GM18502 (cell line): ENCODE measurements around the gene RGS17.

Source experiments
- ATAC-seq: cut with Tn5 transposase; IDR thresholded peaks from one replicate; pipeline ENCODE4 v1.9.1; 2021; ENCODE audit warnings: mild to moderate bottlenecking; ENCODE audit not compliant: unreplicated experiment, poor library complexity

RGS17 gene

DNA sequence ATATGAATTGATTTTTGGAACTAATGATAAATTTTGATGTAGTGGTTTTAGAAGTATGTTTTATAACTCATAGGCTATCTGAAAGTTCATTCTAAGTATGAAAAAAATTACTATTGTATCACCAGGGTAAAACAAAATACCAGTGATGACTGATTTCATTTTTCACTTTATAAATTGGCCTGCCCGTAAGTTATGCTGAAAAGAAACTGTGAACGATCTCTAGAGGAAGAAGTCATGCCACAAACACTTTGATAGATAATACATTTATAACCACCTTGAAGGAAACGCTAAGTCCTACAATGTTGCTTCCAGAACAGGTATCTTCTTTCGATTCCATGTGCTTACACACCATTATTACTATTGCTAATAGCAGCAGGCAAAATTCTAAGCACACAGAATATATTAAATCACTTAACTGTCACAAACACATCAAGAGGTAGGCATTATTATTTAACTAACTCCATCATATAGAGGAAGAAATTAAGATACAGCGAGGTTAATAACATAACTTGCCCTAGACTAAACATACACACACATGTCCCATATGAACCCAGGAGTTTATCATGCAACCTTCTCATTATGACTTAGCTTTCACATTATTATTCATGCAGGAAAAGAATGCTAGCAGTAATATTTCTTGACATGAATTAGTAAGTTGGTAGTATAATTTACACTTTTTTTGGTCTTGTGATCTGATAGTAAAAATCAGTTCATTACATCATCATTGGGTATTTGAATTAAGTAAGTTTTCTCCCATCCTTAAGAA, 44.7 kb downstream of the RGS17 start:
- ATAC-seq, result no peak

DNA sequence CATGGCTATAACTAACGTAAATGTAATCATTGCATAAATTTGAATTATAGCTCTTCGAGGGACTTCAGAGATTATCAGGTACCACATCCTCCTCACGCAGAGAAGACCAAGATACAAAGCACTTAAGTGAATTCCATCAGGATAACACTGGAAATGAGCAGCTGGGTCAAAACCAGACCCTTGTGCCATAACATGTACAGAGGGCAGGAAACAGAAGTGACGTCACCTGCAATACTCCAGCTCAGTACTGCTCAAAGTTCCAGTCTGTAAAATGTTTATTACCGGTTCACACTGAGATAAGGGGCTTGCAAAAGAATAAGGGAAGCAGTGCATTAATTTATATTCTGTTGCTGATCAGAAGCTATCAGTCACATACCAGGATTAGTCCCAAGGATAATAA, 45.8 kb downstream of the RGS17 start:
- ATAC-seq, result no peak

DNA sequence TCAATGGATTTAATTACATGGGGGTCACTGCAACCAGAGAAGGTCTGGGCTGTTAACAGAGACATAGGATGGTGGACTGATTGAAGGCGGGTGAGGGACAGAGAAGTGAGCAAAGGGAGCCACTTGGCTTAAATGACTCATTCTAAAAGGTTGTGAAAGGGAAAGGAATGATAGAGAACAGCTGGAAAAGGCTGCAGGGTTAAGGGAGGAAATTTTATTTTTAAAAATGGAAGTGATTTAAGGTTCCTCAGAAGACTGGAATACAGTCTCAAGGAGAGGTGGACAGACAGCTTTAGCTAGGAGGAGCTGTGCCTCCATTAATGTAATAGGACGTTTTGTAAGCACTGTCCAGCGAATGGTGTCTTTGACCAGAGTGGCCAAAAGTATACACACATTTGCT, 46.7 kb downstream of the RGS17 start:
- ATAC-seq, result no peak

DNA sequence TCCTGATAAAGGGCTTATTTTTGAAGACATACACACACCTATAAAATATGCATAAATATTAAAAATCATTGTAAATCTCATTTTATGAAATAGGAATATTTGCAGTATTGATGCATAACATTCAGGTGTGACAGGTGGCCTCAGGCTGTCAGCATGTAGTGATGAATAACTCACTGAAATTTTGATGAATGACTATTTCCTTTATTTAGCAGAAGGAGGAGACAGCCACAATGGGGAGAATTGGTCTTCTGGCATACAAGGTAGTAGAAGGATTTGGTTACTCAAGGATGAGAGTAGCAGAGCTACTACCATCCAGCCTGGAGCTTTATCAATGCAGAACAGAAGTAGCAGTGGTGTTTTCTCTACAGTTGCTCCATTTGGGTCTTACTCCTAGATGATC, 47.2 kb downstream of the RGS17 start:
- no peak for ATAC-seq

DNA sequence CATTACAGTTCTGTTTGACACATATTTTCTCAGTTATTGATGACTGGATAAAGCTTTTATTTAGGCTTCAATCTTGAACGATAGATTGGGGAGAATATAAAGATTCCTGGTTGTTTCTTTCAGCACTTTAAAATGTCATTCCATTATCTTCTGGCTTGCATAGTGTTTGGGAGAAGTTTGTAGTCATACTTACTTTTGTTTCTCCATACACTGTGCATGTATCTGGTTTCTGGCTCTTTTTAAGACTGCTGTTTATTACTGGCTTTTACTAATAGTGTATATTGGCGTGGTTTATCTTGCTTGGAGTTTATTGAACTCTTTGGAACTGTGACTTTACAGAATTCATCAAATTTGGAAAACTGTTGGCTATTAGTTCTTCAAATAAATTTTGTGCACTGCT, 49.2 kb downstream of the RGS17 start:
- no peak for ATAC-seq

DNA sequence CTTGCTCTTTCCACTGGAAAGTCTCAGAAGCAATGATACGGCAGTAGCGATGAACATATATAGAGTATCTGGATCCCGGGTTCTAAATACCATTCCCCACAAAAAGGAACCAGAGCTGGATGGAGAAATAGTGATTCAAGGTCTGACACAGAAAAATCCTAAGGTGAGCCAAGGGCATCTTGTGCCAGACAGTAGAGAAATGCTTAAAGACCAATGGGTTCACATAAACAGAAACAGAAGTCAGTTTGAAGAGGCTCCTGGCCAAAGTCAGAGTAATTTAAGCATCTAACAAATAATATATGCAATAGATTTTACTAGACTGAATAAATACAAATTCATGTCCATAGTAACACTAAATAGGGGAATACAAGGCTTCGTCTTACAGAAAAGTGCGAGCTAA, 54.7 kb downstream of the RGS17 start:
- ATAC-seq, result no peak

DNA sequence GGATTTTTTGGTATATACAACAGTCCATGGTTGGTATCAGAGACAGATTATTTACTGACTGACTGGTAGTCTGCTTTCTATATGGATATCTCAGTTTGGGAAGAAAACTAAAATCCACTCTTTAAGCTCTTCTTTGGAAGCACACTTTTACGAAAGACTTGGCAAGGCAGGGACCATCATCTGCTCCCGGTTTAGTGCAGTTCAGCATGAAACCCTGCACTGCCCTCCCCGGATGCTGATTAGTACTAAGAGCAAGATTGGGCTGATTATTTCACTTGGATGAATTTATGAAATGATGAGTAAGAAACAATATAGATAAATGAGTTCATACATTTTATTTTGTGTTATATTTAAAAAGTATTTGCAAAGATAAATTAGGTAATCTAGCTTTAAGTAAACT, 56.3 kb downstream of the RGS17 start:
- no peak for ATAC-seq

DNA sequence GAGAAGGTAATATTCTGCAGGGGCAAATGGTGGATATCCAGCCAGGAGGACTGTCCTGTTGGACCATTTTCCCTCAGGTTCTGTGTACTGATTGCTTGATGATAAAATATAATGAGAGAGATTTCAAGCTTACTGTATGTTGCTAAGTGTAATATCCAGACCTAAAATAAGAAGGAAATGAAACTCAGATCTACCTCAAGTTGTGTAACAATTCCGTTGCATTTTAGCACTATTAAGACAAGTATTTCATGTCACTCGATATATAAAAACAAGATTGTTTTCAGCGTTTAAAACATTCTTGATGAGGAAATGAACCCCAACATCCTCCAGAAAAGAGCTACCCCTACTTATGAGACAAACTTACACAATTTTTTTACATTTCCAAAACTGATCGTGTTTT, 57.2 kb downstream of the RGS17 start:
- ATAC-seq, result no peak

DNA sequence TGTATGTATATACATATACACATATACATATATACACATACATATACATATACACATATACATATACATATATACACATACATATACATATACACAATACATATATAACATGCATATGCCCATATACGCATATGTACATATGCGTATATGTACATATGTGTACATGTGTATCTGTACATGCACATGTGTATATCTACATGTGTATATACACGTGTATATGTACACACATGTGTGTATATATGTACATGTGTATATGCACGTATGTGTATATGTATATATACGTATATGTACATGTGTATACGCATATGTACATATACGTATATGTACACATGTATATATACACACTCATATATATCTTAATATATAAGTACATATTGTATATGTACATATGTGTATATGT, 60.3 kb downstream of the RGS17 start:
- ATAC-seq, result no peak

DNA sequence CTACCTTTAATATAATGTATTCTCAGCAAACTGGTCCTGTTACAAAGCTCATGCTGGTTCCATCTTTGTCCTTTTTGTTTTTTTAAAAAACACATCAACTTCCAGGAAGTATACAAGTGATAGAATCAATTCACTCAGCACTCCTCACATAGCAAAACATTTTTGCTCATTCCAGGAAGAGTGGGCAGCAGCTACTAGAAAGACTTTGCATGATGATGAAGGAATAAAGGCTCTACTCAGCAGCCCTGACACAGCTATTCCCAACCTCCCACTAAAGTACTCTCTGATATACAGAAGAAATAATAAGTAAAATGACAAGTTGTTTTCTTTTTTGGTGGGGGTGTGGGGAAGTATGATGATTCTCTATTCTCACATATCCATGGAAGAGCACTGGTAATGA, 61.2 kb downstream of the RGS17 start:
- ATAC-seq, result no peak

DNA sequence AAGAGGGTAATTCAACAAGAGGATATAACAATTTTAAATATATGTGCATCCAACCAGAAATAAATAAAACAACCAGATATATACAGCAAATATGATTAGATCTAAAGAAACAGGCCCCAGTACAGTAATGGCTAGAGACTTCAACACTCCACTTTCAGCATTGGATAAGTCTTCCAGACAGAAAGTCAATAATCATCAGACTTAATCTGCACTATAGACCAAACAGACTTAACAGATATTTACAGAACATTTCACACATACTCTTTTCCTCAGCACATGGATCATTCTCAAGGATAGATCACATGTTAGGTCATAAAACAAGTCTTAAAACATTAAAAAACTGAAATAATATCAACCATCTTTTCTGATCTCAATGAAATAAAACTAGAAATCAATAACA, 65.9 kb downstream of the RGS17 start:
- ATAC-seq, result no peak

DNA sequence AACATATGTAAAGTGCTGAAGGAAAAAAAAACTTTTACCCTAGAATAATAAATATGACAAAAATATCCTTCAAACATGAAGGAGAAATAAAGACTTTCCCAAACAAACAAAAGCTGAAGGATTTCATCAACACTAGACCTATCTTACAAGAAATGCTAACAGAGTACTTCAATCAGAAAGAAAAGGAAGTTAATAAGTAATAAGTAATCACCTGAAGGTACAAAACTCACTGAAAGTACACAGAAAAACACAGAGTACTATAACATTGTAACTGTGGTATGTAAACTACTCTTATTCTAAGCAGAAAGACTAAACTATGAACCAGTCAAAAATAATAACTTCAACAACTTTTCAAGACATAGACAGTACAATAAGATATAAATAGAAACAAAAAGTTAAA, 67.1 kb downstream of the RGS17 start:
- no peak for ATAC-seq

DNA sequence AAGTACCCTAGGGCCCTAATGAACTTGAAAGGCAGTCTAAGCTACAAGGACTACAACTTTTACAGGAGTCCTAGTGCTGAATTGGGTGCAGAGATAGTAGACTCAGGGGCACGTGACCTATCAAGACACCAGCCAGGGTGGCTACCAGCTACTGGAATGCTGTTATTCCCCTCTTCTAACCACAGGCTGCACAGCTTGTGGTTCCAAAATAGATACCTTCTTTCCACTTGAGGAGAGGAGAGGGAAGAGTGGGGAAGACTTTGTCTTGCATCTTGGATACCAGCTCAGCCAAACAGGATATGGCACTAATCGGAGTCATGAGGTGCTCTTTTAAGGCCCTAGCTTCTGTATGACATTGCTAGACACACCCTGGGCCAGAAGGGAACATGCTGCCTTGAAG, 68.6 kb downstream of the RGS17 start:
- no peak for ATAC-seq

DNA sequence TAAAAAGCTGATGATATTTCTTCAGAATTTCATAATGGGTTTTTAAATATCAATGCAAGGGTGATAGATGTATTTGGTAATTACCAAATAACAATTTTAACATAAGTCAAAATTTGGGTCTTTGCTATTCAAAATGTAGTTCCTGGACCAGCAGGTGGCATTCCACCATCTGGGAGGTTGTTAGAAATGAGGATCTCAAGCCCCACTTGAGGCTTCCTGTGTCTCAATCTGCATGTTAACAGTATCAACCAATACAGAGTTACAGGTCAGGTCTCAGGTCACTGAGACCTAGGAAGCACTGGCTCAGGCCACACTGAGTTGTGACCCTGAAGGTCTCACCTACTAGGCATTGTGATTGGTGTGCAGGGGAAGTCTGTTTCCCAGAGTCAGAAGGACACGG, 71.3 kb downstream of the RGS17 start:
- no peak for ATAC-seq

DNA sequence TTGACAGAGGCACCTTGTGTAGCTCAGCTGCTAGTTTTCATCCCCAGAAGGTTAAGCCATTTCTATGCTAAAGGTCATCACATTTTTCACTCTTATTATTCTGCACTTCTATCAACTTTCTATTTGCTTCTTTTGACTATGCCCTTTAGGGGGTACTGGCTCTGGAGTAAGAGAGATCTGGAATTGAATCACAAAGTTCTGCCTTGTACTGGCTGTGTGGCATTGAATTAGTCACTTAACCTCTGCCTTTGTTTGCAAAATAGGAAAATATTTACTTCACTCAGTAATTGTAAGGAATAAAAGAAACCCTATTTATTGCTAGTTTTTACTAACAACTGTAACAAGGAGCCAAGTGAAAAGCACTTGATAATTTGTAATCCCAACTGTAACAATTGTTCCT, 71.8 kb downstream of the RGS17 start:
- ATAC-seq, result no peak

DNA sequence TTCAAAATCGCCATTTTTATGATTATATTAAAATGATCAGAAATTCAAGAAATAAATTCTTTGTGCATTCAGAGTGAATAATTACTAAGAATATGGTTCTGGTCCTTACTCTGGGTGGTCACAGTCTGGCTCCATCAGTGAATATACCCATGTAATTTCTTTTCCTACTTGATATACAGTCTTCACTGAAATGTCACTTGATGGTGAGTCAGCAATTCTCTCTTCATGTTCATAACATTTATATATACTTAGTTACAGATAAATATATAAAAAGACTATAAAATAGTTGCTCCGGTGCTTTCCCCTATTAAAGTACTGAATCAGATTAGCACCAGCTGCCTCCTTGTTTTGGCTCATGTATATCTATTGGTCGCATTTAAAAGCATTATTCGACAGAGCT, 72.2 kb downstream of the RGS17 start:
- no peak for ATAC-seq

DNA sequence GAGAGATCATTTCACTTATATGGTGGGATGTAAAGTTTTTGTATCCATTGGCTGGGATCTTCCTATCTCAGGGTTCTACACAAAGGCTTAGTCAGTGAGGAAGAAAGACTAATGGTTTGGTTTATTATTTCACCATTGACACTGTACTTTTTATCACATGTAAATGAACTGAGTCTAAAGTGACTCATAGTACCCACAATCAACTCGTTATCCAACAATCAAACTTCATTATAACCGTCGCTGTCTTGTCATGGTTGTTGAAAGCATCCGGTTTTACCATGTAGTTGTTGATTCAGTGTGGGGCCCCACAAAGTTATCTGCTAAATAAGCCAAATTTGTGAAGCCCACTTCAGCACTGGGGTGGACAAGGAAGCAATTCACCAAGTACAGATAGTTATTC, 72.8 kb downstream of the RGS17 start:
- ATAC-seq, result no peak

DNA sequence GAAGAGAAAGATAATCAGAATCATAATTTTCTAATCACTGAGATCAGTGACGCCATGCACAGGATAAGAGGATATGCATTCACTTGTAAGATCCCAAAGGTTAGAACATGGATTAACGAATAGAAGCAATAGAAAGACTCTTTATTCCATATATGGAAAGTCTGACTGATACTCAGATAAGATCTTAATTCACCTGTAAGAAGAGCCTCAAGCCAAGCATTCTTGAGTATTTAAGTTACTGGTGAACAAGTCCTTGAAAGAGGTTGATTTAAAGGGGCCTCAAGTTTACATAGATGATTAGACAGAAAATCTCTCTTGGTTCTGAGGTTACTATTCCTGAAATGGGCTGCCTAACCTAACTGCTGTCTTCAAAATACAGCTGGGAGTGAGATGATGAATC, 74.8 kb downstream of the RGS17 start:
- no peak for ATAC-seq

DNA sequence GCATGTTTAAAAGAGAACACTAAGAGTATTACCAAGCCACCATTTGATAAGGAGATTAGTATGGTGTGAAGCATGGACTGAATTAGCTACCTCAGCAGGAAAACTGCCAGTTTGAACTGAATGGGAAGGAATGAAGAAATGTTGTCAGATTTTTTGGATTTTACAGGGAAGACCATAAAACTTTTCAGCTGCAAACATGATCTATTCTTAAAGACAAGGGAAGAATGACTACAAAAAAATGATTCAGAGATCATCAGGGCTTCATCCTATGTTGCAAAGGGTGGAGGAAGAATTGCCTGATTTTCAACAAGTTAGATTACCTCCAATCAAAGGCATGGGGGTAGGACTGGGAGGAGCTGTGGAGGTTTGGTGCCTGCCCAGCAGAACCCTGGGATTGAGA, 79.3 kb downstream of the RGS17 start:
- ATAC-seq, result no peak

DNA sequence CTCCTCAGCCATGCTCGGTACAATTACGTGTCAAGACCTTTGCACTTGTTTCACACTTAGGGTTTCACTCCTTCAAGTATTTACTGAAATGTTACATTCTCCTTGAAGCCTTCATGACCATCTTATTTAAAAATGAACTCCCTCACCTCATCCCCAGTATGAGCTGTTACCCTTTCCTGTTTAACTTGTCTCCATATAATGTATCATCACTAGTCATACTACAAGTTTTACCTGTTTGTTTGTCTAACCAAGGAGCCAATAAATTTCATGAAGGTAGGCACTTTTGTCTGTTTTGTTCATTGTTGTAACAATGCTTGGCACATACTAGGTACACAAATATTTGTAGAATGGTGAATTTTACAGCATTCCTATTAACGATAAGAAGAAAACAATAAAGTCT, 82.5 kb downstream of the RGS17 start:
- no peak for ATAC-seq

DNA sequence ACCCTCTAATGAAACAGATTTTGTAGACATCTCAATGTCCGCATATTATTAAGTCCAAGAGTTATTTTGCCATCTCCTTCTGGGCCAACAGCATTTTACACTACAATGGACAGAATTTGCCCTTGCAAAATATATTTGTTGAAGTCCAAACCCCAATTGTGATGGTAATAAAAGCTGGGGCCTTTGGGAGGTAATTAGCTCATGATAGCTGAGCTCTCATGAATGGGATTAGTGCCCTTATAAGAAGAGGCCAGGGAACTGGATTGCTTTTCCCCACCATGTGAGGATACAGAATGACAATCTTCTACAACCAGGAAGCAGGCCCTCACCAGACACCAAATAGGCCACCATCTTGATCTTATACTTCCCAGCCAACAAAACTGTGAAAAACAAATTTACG, 83.7 kb downstream of the RGS17 start:
- no peak for ATAC-seq

DNA sequence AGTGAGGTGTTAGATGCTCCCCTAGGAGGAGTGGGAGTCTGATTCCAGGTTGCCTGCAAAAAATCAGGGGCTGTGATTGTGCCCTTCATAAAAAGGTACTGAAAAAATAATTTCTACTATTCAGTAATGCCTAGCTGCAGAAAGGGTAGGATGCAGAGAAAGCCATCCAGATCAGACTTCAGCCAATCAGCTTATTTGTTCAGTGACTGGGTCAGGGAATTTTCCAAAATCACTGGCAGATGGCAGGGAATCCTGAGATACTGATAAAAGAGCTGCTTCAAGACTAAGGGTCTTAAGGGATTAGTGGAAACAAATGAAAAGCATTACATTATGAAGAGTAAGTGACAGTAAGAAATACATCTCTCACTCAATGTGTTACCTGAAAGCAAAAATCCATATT, 85.8 kb downstream of the RGS17 start:
- ATAC-seq, result no peak

DNA sequence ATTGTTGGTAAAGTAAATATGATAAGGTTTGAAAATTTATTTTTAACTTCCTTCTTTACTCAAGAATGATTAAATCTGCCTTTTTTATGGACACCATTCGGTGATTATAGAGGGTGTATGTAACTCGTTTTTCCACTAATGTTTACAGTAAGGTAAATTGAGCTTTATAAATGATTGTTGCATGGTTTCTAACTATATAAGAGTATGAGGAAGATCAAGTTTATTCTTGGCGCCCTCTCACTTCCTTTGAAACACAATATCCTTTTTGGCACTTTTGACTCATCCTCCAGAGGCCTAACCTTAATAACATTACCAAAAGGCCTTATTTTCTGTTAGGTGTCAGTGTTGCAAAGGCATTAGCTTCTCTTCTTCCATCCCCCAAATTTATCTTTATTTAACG, 86.8 kb downstream of the RGS17 start:
- ATAC-seq, result no peak
